Keratinocyte (primary cell): ENCODE measurements around the gene FXR1. TPM values are rescaled to one million over a fixed set of nuclear protein-coding genes. Genes with fewer than 3 reads are reported as not detected.

ENCODE experiments used
- DNase-seq: peaks from one replicate; pipeline ENCODE4 v3.0.0-alpha.2; 2011; ENCODE audit warnings: low read depth, missing footprints, low spot score
- FAIRE-seq: peaks from 2 replicates; lab custom pipeline; 2011; peaks lifted over from hg19 to GRCh38; lab: Jason Lieb, UNC
- H2AFZ ChIP-seq: 2 replicates; pipeline ENCODE4 v1.6.0; 2012; ENCODE audit warnings: low read length, control low read depth, inconsistent platforms; ENCODE audit not compliant: control insufficient read depth
- H3K27ac ChIP-seq: 2 replicates; pipeline ENCODE4 v1.5.1; 2011; ENCODE audit warnings: low read length; ENCODE audit not compliant: control insufficient read depth, insufficient read depth
- H3K27me3 ChIP-seq: 3 replicates; pipeline ENCODE4 v1.6.0; 2011; ENCODE audit warnings: low read length; ENCODE audit not compliant: control insufficient read depth, insufficient read depth; ENCODE audit errors: extremely low read depth
- H3K36me3 ChIP-seq, 2 experiments: 2 replicates in 1 of 2; 3 replicates in 1 of 2; pipeline ENCODE4 v1.5.1; 2011; ENCODE audit warnings: low read length in 2 of 2, mild to moderate bottlenecking in 1 of 2; ENCODE audit not compliant: control insufficient read depth in 2 of 2, insufficient read depth in 2 of 2; ENCODE audit errors: extremely low read depth in 1 of 2
- H3K4me1 ChIP-seq: 3 replicates; pipeline ENCODE4 v1.5.1; 2011; ENCODE audit warnings: low read length; ENCODE audit not compliant: control insufficient read depth, insufficient read depth; ENCODE audit errors: extremely low read depth
- H3K4me2 ChIP-seq: 3 replicates; pipeline ENCODE4 v1.6.0; 2011; ENCODE audit warnings: low read depth, low read length; ENCODE audit not compliant: control insufficient read depth, insufficient read depth; ENCODE audit errors: extremely low read depth
- H3K4me3 ChIP-seq, 3 experiments: fragments of 200-600 bp in 1 of 3; sonication (generic) in 1 of 3; 2 replicates in 2 of 3; 3 replicates in 1 of 3; pipeline ENCODE4 v1.5.1; 2011 to 2016; ENCODE audit warnings: low read length in 3 of 3, mild to moderate bottlenecking in 3 of 3, control low read depth in 2 of 3, inconsistent platforms in 1 of 3, low read depth in 1 of 3, mixed read lengths in 1 of 3, mixed run types in 1 of 3, moderate library complexity in 1 of 3; ENCODE audit not compliant: control insufficient read depth in 2 of 3, insufficient read depth in 2 of 3; ENCODE audit errors: extremely low read depth in 1 of 3
- H3K79me2 ChIP-seq: 2 replicates; pipeline ENCODE4 v1.6.0; 2012; ENCODE audit warnings: low read length; ENCODE audit not compliant: control insufficient read depth, insufficient read depth
- H3K9ac ChIP-seq: 3 replicates; pipeline ENCODE4 v1.6.0; 2011; ENCODE audit warnings: low read length; ENCODE audit not compliant: control insufficient read depth, insufficient read depth; ENCODE audit errors: extremely low read depth
- H3K9me1 ChIP-seq: 3 replicates; pipeline ENCODE4 v1.6.0; 2011; ENCODE audit warnings: low read length; ENCODE audit not compliant: control insufficient read depth, insufficient read depth; ENCODE audit errors: extremely low read depth
- H3K9me3 ChIP-seq: 2 replicates; pipeline ENCODE4 v1.5.1; 2012; ENCODE audit warnings: low read depth, low read length; ENCODE audit not compliant: control insufficient read depth
- H4K20me1 ChIP-seq: 3 replicates; pipeline ENCODE4 v1.6.0; 2011; ENCODE audit warnings: low read length; ENCODE audit not compliant: control insufficient read depth, insufficient read depth; ENCODE audit errors: extremely low read depth
- EZH2 ChIP-seq: IDR thresholded peaks from one replicate; pipeline ENCODE4 v1.6.1; 2012; ENCODE audit warnings: inconsistent platforms, mild to moderate bottlenecking, low read length, moderate library complexity
- dilution Hi-C: fragments of 300-500 bp; cut with MboI; formaldehyde crosslinking; loops from one replicate; pipeline ENCODE4 v1.7.0; 2020; ENCODE audit warnings: low sequenced_read_pairs; ENCODE audit not compliant: extremely low pct_ligation_motif_present
- polyA plus RNA-seq, 5 experiments: library from polyadenylated mRNA; depleted of rRNA in 3 of 5; stranded (reverse) in 3 of 5; stranded (forward) in 1 of 5; unstranded in 1 of 5; fragments of >200 nt; gene quantifications; 1 replicate in 1 of 5; 2 replicates in 3 of 5; 3 replicates in 1 of 5; pipeline versions ENCODE4 v1.2.1 to v1.2.3, GENCODE V29; 2011 to 2012; ENCODE audit warnings: missing spikeins in 2 of 5, low read depth in 1 of 5, low replicate concordance in 1 of 5
- TF ChIP-seq, protein P1 (sequence below), 3 experiments: IDR thresholded peaks in 1 of 3; conservative IDR thresholded peaks in 1 of 3; optimal IDR thresholded peaks in 1 of 3; 2 replicates in 2 of 3; 3 replicates in 1 of 3; pipeline versions ENCODE3 to v1.5.1; 2011; ENCODE audit warnings: low read length in 3 of 3, mild to moderate bottlenecking in 3 of 3, moderate library complexity in 2 of 3, control low read depth in 1 of 3, inconsistent platforms in 1 of 3; ENCODE audit not compliant: insufficient read depth in 2 of 3; ENCODE audit errors: extremely low read depth in 1 of 3

Gene FXR1
- polyA plus RNA-seq, 1 donor (not counting 4 experiments of a cell fraction or from before 2014, with no cell fraction given), result 125 TPM

- Histone ChIP-seq H4K20me1 (peaks cover 16% of the 10 kb centered on the region), H3K27me3 (no peaks in the 10 kb centered on the region), H3K79me2 (peaks cover 99% of the 10 kb centered on the region), H3K36me3 (peaks cover 0 to 12% of the 10 kb centered on the region in 2 experiments), H3K4me2 (no peak overlapping the region), H3K27ac (no peak overlapping the region), H3K9me1 (no peaks in the 10 kb centered on the region), H3K4me1 (peaks cover 11% of the 10 kb centered on the region), H3K9ac (no peak overlapping the region), H2AFZ (no peak overlapping the region), H3K9me3 (no peaks in the 10 kb centered on the region), H3K4me3 (no peak overlapping the region)
- dilution Hi-C loops, result no loop called here
- FAIRE-seq (no peak), DNase-seq (no peak)
- TF ChIP-seq EZH2, result no peak
- TF ChIP-seq, protein P1, sequence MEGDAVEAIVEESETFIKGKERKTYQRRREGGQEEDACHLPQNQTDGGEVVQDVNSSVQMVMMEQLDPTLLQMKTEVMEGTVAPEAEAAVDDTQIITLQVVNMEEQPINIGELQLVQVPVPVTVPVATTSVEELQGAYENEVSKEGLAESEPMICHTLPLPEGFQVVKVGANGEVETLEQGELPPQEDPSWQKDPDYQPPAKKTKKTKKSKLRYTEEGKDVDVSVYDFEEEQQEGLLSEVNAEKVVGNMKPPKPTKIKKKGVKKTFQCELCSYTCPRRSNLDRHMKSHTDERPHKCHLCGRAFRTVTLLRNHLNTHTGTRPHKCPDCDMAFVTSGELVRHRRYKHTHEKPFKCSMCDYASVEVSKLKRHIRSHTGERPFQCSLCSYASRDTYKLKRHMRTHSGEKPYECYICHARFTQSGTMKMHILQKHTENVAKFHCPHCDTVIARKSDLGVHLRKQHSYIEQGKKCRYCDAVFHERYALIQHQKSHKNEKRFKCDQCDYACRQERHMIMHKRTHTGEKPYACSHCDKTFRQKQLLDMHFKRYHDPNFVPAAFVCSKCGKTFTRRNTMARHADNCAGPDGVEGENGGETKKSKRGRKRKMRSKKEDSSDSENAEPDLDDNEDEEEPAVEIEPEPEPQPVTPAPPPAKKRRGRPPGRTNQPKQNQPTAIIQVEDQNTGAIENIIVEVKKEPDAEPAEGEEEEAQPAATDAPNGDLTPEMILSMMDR (optimal IDR thresholded peaks at IDR 0.05 in 1 of 3, IDR thresholded peaks at IDR 0.05 in 1 of 3, conservative IDR thresholded peaks at IDR 0.05 in 1 of 3; ENCODE audit: extremely low read depth in 1 of 3, insufficient read depth in 2 of 3, low read length in 3 of 3), result no peak
These were observed 6.1 kb downstream of the FXR1 start for GRCh38 chr3:180918542-180918941.

DNA sequence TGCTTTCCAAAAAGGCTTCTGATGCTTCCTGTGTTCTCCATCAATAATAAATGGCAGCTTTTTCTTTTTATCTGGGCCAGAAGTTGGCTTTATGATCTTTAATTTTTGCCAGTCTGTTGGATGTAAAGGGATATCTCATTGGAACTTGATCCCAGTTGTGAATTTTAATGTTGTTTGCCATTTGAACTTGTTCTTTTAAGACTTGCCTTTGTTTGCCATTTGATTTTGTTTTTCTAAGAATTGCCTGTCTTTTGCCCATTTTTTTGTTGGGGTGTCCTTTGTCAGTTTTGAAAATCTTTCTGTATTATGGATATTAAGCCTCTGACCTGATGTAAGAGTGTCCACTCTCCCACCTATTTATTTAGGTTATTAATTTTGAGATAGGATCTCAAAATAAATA, 9.8 kb downstream of the FXR1 start:
- H3K79me2 ChIP-seq, result peaks cover 98% of the 10 kb centered on the region
- H3K27ac ChIP-seq, result no peak overlapping the region
- no peak for FAIRE-seq
- dilution Hi-C loops, result no loop called here
- H3K36me3 ChIP-seq, result peaks cover 0 to 10% of the 10 kb centered on the region in 2 experiments
- H3K4me2 ChIP-seq, result no peak overlapping the region
- TF ChIP-seq EZH2, result no peak
- TF ChIP-seq, protein P1 (optimal IDR thresholded peaks at IDR 0.05 in 1 of 3, IDR thresholded peaks at IDR 0.05 in 1 of 3, conservative IDR thresholded peaks at IDR 0.05 in 1 of 3; ENCODE audit: extremely low read depth in 1 of 3, insufficient read depth in 2 of 3, low read length in 3 of 3), result no peak
- H3K27me3 ChIP-seq, result no peaks in the 10 kb centered on the region
- no peaks in the 10 kb centered on the region for H3K9me1 ChIP-seq
- no peak overlapping the region for H3K9ac ChIP-seq
- H4K20me1 ChIP-seq, result peaks cover 9% of the 10 kb centered on the region
- no peak overlapping the region for H3K4me3 ChIP-seq
- no peaks in the 10 kb centered on the region for H3K9me3 ChIP-seq
- no peak overlapping the region for H2AFZ ChIP-seq
- no peaks in the 10 kb centered on the region for H3K4me1 ChIP-seq
- no peak for DNase-seq
